Gastrocnemius medialis (tissue), 4 donors: ENCODE results near the gene PTH2. TPM values are rescaled to one million over a fixed set of nuclear protein-coding genes. Genes with fewer than 3 reads are reported as not detected.

Source experiments
- ATAC-seq, 2 donors: fragments of 150-250 bp; one replicate each; pipeline ENCODE4 v1.9.1; 2016
- DNase-seq, 2 donors: peaks; one replicate each; pipeline ENCODE4 v3.0.0-alpha.2; 2019
- H3K27ac ChIP-seq, 4 donors: fragments of 200-600 bp; sonication (generic); 1 replicate in 1 of 4; 2 replicates in 3 of 4; pipeline ENCODE4 v1.5.1; 2016 to 2018; ENCODE audit warnings: mild to moderate bottlenecking in 2 of 4, moderate library complexity in 1 of 4
- H3K27me3 ChIP-seq, 3 donors: fragments of 200-600 bp; sonication (generic) in 2 of 3; 1 replicate in 1 of 3; 2 replicates in 2 of 3; pipeline versions ENCODE4 v1.5.1 to v1.6.0; 2016 to 2019; ENCODE audit warnings: mild to moderate bottlenecking in 1 of 3, moderate library complexity in 1 of 3
- H3K36me3 ChIP-seq, 2 donors: fragments of 200-600 bp; sonication (generic) in 1 of 2; one replicate each; pipeline ENCODE4 v1.5.1; 2017 to 2018
- H3K4me1 ChIP-seq, 2 donors: fragments of 200-600 bp; sonication (generic) in 1 of 2; one replicate each; pipeline ENCODE4 v1.5.1; 2016 to 2017; ENCODE audit warnings: mild to moderate bottlenecking in 2 of 2
- H3K4me3 ChIP-seq, 4 donors: fragments of 200-600 bp; sonication (generic) in 3 of 4; 1 replicate in 1 of 4; 2 replicates in 3 of 4; pipeline ENCODE4 v1.5.1; 2016 to 2019; ENCODE audit warnings: mild to moderate bottlenecking in 2 of 4
- H3K9me3 ChIP-seq, 3 donors: fragments of 200-600 bp; sonication (generic) in 2 of 3; 1 replicate in 1 of 3; 2 replicates in 2 of 3; pipeline ENCODE4 v1.5.1; 2016 to 2019
- POLR2A ChIP-seq, 2 donors: fragments of 450-650 bp; IDR thresholded peaks; one replicate each; pipeline ENCODE4 v1.6.1; 2017; ENCODE audit warnings: antibody characterized with exemption in 2 of 2, mild to moderate bottlenecking in 2 of 2, moderate library complexity in 2 of 2
- in situ Hi-C, 4 donors: fragments of 200-750 bp; cut with MboI; loops; one replicate each; pipeline versions ENCODE4 v1.15.0 to v1.8.0; 2017; ENCODE audit warnings: low sequenced_read_pairs in 4 of 4
- intact Hi-C: fragments of 100-400 bp; cut with DNase I; formaldehyde crosslinking; loops from one replicate; pipeline ENCODE4 v1.15.1; 2023; ENCODE audit warnings: low total_unique reads
- total RNA-seq, 4 donors: library from RNA; depleted of rRNA; stranded (reverse); fragments of >200 nt; gene quantifications; one replicate each; pipeline versions ENCODE4 v1.1.0 to v1.2.3, GENCODE V29; 2016
- TF ChIP-seq, protein P1 (sequence below), 5 experiments: fragments of 450-650 bp in 3 of 5; fragments of 200-600 bp in 2 of 5; sonication (generic) in 2 of 5; IDR thresholded peaks in 4 of 5; conservative IDR thresholded peaks in 1 of 5; 1 replicate in 4 of 5; 2 replicates in 1 of 5; pipeline ENCODE4 v1.5.1; 2016 to 2019; ENCODE audit warnings: antibody characterized with exemption in 5 of 5, mild to moderate bottlenecking in 3 of 5, moderate library complexity in 3 of 5

PTH2 gene
- total RNA-seq, 4 donors from 2014 or later = not detected

GRCh38 chr19:49389406-49389805 lies 33.8 kb downstream of the PTH2 start:
- ATAC-seq = no peak
- H3K4me1 ChIP-seq = no peaks in the 10 kb centered on the region
- no peak for DNase-seq
- in situ Hi-C loops (loop anchor here in 2 of 4 donors (10.0 to 25.0 kb wide), 2 partner anchors 55 to 148 kb away; partner anchors contain the start of genes RCN3 (in 1 of the 2) and SLC17A7 (in 1 of the 2)), intact Hi-C loops (no loop called here)
- H3K36me3 ChIP-seq = no peaks in the 10 kb centered on the region
- no peaks in the 10 kb centered on the region for H3K9me3 ChIP-seq
- no peak overlapping the region for H3K27ac ChIP-seq
- H3K27me3 ChIP-seq = peaks cover 0 to 14% (median 11%) of the 10 kb centered on the region in 3 donors
- no peak overlapping the region for H3K4me3 ChIP-seq
- TF ChIP-seq, protein P1, sequence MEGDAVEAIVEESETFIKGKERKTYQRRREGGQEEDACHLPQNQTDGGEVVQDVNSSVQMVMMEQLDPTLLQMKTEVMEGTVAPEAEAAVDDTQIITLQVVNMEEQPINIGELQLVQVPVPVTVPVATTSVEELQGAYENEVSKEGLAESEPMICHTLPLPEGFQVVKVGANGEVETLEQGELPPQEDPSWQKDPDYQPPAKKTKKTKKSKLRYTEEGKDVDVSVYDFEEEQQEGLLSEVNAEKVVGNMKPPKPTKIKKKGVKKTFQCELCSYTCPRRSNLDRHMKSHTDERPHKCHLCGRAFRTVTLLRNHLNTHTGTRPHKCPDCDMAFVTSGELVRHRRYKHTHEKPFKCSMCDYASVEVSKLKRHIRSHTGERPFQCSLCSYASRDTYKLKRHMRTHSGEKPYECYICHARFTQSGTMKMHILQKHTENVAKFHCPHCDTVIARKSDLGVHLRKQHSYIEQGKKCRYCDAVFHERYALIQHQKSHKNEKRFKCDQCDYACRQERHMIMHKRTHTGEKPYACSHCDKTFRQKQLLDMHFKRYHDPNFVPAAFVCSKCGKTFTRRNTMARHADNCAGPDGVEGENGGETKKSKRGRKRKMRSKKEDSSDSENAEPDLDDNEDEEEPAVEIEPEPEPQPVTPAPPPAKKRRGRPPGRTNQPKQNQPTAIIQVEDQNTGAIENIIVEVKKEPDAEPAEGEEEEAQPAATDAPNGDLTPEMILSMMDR (IDR thresholded peaks at IDR 0.05 in 4 of 5, conservative IDR thresholded peaks at IDR 0.05 in 1 of 5) = no peak
- no peak for TF ChIP-seq POLR2A (IDR thresholded peaks at IDR 0.05)

DNA sequence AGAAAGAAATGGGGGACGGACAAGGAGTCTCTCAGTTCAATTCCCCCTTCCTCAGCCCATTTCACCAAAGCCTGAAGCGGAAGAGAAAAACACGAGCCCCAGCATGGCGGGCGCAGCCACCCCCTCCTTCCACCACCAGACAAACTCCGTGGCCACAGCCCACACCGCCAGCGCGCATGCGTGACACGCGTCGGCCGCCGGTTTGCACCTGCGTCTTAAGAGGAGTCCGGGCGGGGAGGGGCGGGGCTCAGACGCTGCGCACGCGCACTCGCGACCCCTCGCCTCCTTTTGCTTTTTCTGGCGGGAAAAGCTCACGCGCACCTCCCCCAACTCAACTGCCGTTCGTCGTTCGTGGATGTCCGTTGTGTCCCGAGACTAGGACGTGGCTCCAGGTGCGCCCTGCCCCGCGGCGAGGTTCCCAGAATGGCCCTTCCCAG lies 35.3 kb downstream of the PTH2 start, which contains the start of gene KASH5:
Gene KASH5, plus strand, starts transcription at position 314 of the 437 bp plus-strand sequence. CDS start 2,635 bp downstream, outside the sequence.
- ATAC-seq (peak; percentile 55 to 58), DNase-seq (peak; percentile 52 to 79)
- peaks cover 0 to under 1% (median 0%) of the 10 kb centered on the region in 3 donors for H3K9me3 ChIP-seq
- no peak within 1 kb of the TSS for H3K27ac ChIP-seq
- H3K4me3 ChIP-seq = peak within 1 kb of the TSS in 3 of 4 donors; percentile 24 to 44 (median 27)
- in situ Hi-C loops = loop anchor here in 2 of 4 donors (10.0 to 25.0 kb wide), 2 partner anchors 57 to 149 kb away; partner anchors contain the start of genes RCN3 (in 1 of the 2) and SLC17A7 (in 1 of the 2)
- no peaks in the 10 kb centered on the region for H3K4me1 ChIP-seq
- TF ChIP-seq POLR2A (IDR thresholded peaks at IDR 0.05) = no peak
- TF ChIP-seq, protein P1 (IDR thresholded peaks at IDR 0.05 in 4 of 5, conservative IDR thresholded peaks at IDR 0.05 in 1 of 5) = no peak
- H3K27me3 ChIP-seq = peaks cover 0 to 15% (median 14%) of the 10 kb centered on the region in 3 donors
- H3K36me3 ChIP-seq = no peaks in the 10 kb centered on the region
- intact Hi-C loops = no loop called here

DNA sequence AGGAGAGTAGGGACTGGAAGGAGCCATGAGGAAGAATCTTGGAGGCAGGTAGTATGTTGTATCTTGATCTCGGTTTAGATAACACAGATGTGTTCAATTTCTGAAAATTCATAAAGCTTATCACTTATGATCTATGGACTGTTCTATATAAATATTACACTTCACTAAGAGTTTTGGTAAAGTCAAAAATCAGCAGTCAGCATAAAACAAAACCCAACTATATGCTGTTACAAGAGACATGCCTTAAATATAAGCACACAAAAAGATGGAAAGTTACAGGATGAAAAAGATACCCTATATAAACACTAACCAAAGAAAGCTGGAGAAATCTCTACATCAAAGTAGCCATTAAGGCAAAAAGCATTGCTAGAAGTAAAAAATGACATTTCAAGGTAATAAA lies 39.6 kb downstream of the PTH2 start:
- DNase-seq (no peak), ATAC-seq (no peak)
- no peak overlapping the region for H3K4me3 ChIP-seq
- H3K27me3 ChIP-seq = peaks cover 7 to 27% (median 8%) of the 10 kb centered on the region in 3 donors
- no peaks in the 10 kb centered on the region for H3K4me1 ChIP-seq
- intact Hi-C loops = no loop called here
- H3K27ac ChIP-seq = no peak overlapping the region
- no peaks in the 10 kb centered on the region for H3K36me3 ChIP-seq
- no peak for TF ChIP-seq POLR2A (IDR thresholded peaks at IDR 0.05)
- TF ChIP-seq, protein P1 (IDR thresholded peaks at IDR 0.05 in 4 of 5, conservative IDR thresholded peaks at IDR 0.05 in 1 of 5) = no peak
- H3K9me3 ChIP-seq = peaks cover 0 to 10% (median 0%) of the 10 kb centered on the region in 3 donors
- in situ Hi-C loops = loop anchor here in 2 of 4 donors (10.0 to 25.0 kb wide), 2 partner anchors 61 to 154 kb away; partner anchors contain the start of genes RCN3 (in 1 of the 2) and SLC17A7 (in 1 of the 2)

DNA sequence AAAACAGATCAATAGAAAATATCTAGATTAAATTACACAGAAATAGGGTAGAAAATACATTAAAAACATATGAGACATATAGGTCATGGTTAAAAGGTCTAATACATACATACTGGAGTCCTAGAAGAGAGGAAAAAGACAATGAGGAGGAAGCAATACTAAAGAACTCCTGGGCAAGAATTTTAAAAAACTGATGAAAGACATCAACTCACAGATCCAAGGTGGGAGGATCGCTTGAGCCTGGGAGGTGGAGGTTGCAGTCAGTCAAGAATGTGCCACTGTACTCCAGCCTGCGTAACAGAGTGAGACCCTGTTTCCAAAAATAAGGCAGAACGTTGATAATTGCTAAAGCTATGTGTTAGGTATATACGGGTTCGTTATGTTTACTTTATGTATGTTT lies 40.6 kb downstream of the PTH2 start:
- TF ChIP-seq, protein P1 (IDR thresholded peaks at IDR 0.05 in 4 of 5, conservative IDR thresholded peaks at IDR 0.05 in 1 of 5) = no peak
- no peak for TF ChIP-seq POLR2A (IDR thresholded peaks at IDR 0.05)
- no peaks in the 10 kb centered on the region for H3K4me1 ChIP-seq
- DNase-seq (no peak), ATAC-seq (no peak)
- intact Hi-C loops = no loop called here
- no peak overlapping the region for H3K4me3 ChIP-seq
- no peaks in the 10 kb centered on the region for H3K36me3 ChIP-seq
- H3K9me3 ChIP-seq = peaks cover 0 to 10% (median 0%) of the 10 kb centered on the region in 3 donors
- peaks cover 0 to 24% (median 7%) of the 10 kb centered on the region in 3 donors for H3K27me3 ChIP-seq
- no peak overlapping the region for H3K27ac ChIP-seq
- in situ Hi-C loops = loop anchor here in 2 of 4 donors (10.0 to 25.0 kb wide), 2 partner anchors 62 to 155 kb away; partner anchors contain the start of genes RCN3 (in 1 of the 2) and SLC17A7 (in 1 of the 2)
